Testis (tissue), 2 donors: Measurements from ENCODE around the gene ST7.

Experiments
- CTCF ChIP-seq, 3 experiments: fragments of 450-650 bp in 2 of 3; fragments of 200-600 bp in 1 of 3; sonication (generic) in 1 of 3; IDR thresholded peaks; one replicate each; pipeline ENCODE4 v1.5.1; 2016 to 2019; ENCODE audit warnings: antibody characterized with exemption in 3 of 3, mild to moderate bottlenecking in 2 of 3, moderate library complexity in 1 of 3
- POLR2A ChIP-seq: fragments of 450-650 bp; IDR thresholded peaks from one replicate; pipeline ENCODE4 v1.6.1; 2017; ENCODE audit warnings: antibody characterized with exemption, mild to moderate bottlenecking, moderate library complexity

GRCh38 chr7:117048882-117049281 lies 95.6 kb downstream of the ST7 start:
- TF ChIP-seq POLR2A (no peak), CTCF (IDR thresholded peaks at IDR 0.05) (no peak)
